ENCODE measurements around the gene RTL1. TPM values are rescaled to one million over a fixed set of nuclear protein-coding genes. Genes with fewer than 3 reads are reported as not detected.

RTL1 gene
- total RNA-seq, 1 experiment from 2014 or later = not detected

DNA sequence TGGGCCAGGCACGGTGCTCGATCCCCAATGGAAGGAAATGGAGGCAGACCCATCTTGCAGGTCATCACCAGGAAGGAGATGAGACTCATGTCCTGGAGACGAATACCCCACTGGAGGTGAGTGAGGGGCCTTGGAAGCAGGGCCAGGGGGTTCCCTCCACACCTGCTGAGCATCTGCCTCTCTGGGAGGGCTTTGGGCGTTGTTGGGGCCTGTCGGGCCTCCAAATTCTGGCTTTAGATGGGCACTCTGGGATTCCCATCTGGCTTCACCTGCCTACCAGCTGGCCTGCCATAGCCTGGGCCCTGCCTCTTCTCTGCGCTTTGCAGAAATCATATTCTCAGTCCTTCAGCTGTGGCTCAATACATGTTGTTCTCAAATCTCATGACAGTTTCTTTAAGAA is 13.9 kb downstream of the RTL1 start:
- Histone ChIP-seq H3K9ac (ENCODE audit: low read length) (no peak overlapping the region), H3K4me3 (ENCODE audit: low read length) (no peak overlapping the region), H3K4me1 (ENCODE audit: low read length) (no peaks in the 10 kb centered on the region), H4K20me1 (ENCODE audit: insufficient read depth, low read depth, low read length) (no peaks in the 10 kb centered on the region; the same call in 1 of the 2 replicates), H2AFZ (ENCODE audit: low read length) (no peak overlapping the region), H3K9me2 (replicated peaks; ENCODE audit: insufficient read depth, low read length) (no peaks in the 10 kb centered on the region), H3K36me3 (ENCODE audit: insufficient read depth, low read length) (no peaks in the 10 kb centered on the region), H3K27ac (ENCODE audit: low read length) (no peak overlapping the region), H3K9me3 (ENCODE audit: low read length) (no peaks in the 10 kb centered on the region), H3K4me2 (ENCODE audit: low read depth, low read length, poor library complexity, severe bottlenecking) (no peak overlapping the region), H3K79me2 (ENCODE audit: low read length) (no peaks in the 10 kb centered on the region), H3K27me3 (ENCODE audit: low read length) (no peaks in the 10 kb centered on the region)
- DNase-seq = no peak

DNA sequence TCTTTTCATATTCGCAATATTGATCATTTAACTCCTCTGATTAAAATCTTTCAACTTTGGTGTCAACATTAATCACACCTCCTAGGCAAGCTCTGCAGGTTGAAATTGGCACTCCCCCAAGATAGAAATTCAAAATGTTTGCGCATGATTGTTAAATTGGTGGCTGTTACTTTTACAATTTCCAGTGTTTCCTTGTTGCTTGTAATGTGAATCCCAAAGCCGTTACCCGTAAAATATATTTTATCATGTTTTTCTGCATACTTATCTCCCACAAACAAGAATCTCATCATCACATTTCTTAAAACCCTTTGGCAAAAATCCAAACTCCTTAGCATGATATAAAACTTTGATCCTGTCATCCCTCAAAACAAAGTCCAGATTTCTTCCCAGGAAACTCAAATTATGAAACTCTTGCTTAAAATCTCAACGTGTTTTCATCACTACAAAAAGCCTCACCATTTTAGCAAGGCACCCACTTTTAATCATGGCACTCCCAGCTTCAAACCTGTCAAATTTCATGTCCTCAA is 14.7 kb downstream of the RTL1 start:
- Histone ChIP-seq H3K4me3 (ENCODE audit: low read length) (no peak overlapping the region), H4K20me1 (ENCODE audit: insufficient read depth, low read depth, low read length) (no peaks in the 10 kb centered on the region; the same call in 1 of the 2 replicates), H3K4me1 (ENCODE audit: low read length) (no peaks in the 10 kb centered on the region), H3K9ac (ENCODE audit: low read length) (no peak overlapping the region), H2AFZ (ENCODE audit: low read length) (no peak overlapping the region), H3K9me3 (ENCODE audit: low read length) (no peaks in the 10 kb centered on the region), H3K79me2 (ENCODE audit: low read length) (no peaks in the 10 kb centered on the region), H3K9me2 (replicated peaks; ENCODE audit: insufficient read depth, low read length) (no peaks in the 10 kb centered on the region), H3K27ac (ENCODE audit: low read length) (no peak overlapping the region), H3K36me3 (ENCODE audit: insufficient read depth, low read length) (no peaks in the 10 kb centered on the region), H3K27me3 (ENCODE audit: low read length) (no peaks in the 10 kb centered on the region), H3K4me2 (ENCODE audit: low read depth, low read length, poor library complexity, severe bottlenecking) (no peak overlapping the region)
- no peak for DNase-seq

DNA sequence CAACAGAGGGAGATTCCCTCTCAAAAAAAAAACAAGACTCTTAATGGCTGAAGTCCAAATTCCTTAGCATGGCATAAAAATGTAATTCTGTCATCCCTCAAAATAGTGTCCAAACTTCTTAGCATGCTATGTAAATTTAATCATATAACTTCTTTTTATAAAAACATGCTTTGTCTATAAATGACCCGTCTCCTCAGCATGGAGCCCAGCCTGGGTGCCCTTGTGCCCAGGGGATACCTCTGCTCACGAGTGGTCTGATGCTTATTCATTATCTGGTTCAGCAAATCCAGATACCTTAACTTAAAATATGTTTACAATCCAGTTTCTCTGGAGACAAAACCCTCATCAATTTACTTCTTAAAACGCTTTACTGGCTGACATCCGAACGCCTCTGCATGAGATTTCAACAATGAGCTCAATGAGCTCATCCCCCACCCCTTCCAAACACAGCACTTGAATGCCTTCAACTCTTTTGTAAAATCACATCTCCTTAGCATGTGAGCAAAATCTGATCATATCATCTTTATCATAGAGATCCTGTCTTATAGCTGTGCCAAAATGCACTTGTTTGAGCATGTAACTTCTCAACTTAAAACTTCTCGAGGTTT is 15.7 kb downstream of the RTL1 start:
- no peaks in the 10 kb centered on the region for H3K9me2 ChIP-seq (replicated peaks; ENCODE audit: insufficient read depth, low read length)
- no peaks in the 10 kb centered on the region for H3K4me1 ChIP-seq (ENCODE audit: low read length)
- no peak overlapping the region for H3K27ac ChIP-seq (ENCODE audit: low read length)
- H4K20me1 ChIP-seq (ENCODE audit: insufficient read depth, low read depth, low read length) = no peaks in the 10 kb centered on the region
- no peaks in the 10 kb centered on the region for H3K27me3 ChIP-seq (ENCODE audit: low read length)
- DNase-seq = no peak
- H2AFZ ChIP-seq (ENCODE audit: low read length) = no peak overlapping the region
- H3K9me3 ChIP-seq (ENCODE audit: low read length) = no peaks in the 10 kb centered on the region
- no peaks in the 10 kb centered on the region for H3K36me3 ChIP-seq (ENCODE audit: insufficient read depth, low read length)
- H3K4me3 ChIP-seq (ENCODE audit: low read length) = no peak overlapping the region
- no peaks in the 10 kb centered on the region for H3K79me2 ChIP-seq (ENCODE audit: low read length)
- H3K4me2 ChIP-seq (ENCODE audit: low read depth, low read length, poor library complexity, severe bottlenecking) = no peak overlapping the region
- no peak overlapping the region for H3K9ac ChIP-seq (ENCODE audit: low read length)

DNA sequence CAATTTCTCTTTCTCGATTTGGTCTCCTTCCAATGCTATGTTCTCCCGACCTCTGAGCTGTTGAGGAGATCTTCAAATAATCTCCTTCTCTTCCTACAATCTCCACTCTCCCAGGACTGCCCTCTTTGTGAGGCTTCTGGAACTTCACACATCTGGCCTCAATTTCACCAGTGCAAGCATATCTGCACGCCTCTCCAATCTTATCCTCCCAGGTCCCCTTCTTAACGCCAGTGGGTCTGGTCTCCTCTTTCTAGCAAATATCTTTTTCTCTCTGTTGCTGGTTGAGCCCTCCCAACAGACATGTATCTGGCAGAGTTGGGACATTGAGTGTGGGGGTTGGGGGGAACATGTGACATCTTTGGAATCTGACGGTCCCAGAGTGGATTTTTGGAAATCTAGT is 17.9 kb downstream of the RTL1 start:
- no peaks in the 10 kb centered on the region for H3K27me3 ChIP-seq (ENCODE audit: low read length)
- no peaks in the 10 kb centered on the region for H3K9me3 ChIP-seq (ENCODE audit: low read length)
- DNase-seq = no peak
- no peak overlapping the region for H3K27ac ChIP-seq (ENCODE audit: low read length)
- no peak overlapping the region for H2AFZ ChIP-seq (ENCODE audit: low read length)
- H3K9ac ChIP-seq (ENCODE audit: low read length) = no peak overlapping the region
- H3K9me2 ChIP-seq (replicated peaks; ENCODE audit: insufficient read depth, low read length) = no peaks in the 10 kb centered on the region
- H3K4me3 ChIP-seq (ENCODE audit: low read length) = no peak overlapping the region
- no peaks in the 10 kb centered on the region for H3K36me3 ChIP-seq (ENCODE audit: insufficient read depth, low read length)
- no peaks in the 10 kb centered on the region for H3K79me2 ChIP-seq (ENCODE audit: low read length)
- H4K20me1 ChIP-seq (ENCODE audit: insufficient read depth, low read depth, low read length) = no peaks in the 10 kb centered on the region
- no peak overlapping the region for H3K4me2 ChIP-seq (ENCODE audit: low read depth, low read length, poor library complexity, severe bottlenecking)
- H3K4me1 ChIP-seq (ENCODE audit: low read length) = no peaks in the 10 kb centered on the region

DNA sequence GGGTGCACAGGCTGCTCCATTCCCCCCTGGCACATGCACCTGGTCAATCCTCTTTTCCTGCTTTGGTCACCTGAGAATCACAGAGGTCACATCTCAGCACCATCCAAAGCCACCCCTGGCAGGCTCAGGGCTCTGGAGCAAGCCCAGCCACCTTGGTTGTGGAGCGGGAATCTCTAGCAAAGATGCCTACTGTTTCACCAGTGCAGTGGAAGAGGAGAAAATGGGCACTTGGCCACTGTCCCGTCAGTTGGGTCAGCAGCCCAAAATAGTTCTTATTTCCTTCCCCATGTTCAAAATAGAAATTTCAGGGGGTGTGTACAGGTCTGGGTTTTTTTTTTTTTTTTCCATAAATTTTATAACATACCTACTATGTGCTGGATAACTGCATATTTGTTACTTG is 18.3 kb downstream of the RTL1 start:
- no peak for DNase-seq
- Histone ChIP-seq H3K27me3 (ENCODE audit: low read length) (no peaks in the 10 kb centered on the region), H3K4me2 (ENCODE audit: low read depth, low read length, poor library complexity, severe bottlenecking) (no peak overlapping the region), H3K4me1 (ENCODE audit: low read length) (no peaks in the 10 kb centered on the region), H3K79me2 (ENCODE audit: low read length) (no peaks in the 10 kb centered on the region), H3K4me3 (ENCODE audit: low read length) (no peak overlapping the region), H3K9me3 (ENCODE audit: low read length) (no peaks in the 10 kb centered on the region), H3K36me3 (ENCODE audit: insufficient read depth, low read length) (no peaks in the 10 kb centered on the region), H3K9me2 (replicated peaks; ENCODE audit: insufficient read depth, low read length) (no peaks in the 10 kb centered on the region), H3K9ac (ENCODE audit: low read length) (no peak overlapping the region), H3K27ac (ENCODE audit: low read length) (no peak overlapping the region), H2AFZ (ENCODE audit: low read length) (no peak overlapping the region), H4K20me1 (ENCODE audit: insufficient read depth, low read depth, low read length) (no peaks in the 10 kb centered on the region)

DNA sequence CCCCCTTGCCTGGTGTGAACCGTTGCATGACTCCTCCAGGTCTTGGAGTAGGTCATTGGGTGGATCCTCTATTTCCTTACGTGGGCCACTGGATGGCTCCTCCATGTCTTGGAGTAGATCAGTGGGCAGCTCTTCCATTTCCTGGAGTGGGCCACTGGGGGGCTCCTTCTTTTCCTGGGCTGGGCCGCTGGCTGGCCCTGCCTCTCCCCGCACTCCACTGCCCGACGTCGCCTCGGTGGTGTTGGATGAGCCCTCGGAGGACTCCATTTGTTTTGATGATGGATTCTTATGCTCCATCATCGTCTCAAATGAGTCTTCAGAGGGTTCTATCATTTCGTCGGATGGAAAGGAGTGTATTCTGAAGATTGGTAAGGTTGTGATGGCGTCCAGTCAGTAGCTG is 19.1 kb downstream of the RTL1 start:
- H4K20me1 ChIP-seq (ENCODE audit: insufficient read depth, low read depth, low read length) = no peaks in the 10 kb centered on the region
- no peaks in the 10 kb centered on the region for H3K27me3 ChIP-seq (ENCODE audit: low read length)
- no peak for DNase-seq
- no peak overlapping the region for H3K9ac ChIP-seq (ENCODE audit: low read length)
- H3K27ac ChIP-seq (ENCODE audit: low read length) = no peak overlapping the region
- no peaks in the 10 kb centered on the region for H3K9me3 ChIP-seq (ENCODE audit: low read length)
- no peaks in the 10 kb centered on the region for H3K36me3 ChIP-seq (ENCODE audit: insufficient read depth, low read length)
- H3K4me2 ChIP-seq (ENCODE audit: low read depth, low read length, poor library complexity, severe bottlenecking) = no peak overlapping the region
- no peaks in the 10 kb centered on the region for H3K9me2 ChIP-seq (replicated peaks; ENCODE audit: insufficient read depth, low read length)
- no peak overlapping the region for H3K4me3 ChIP-seq (ENCODE audit: low read length)
- H2AFZ ChIP-seq (ENCODE audit: low read length) = no peak overlapping the region
- no peaks in the 10 kb centered on the region for H3K4me1 ChIP-seq (ENCODE audit: low read length)
- H3K79me2 ChIP-seq (ENCODE audit: low read length) = no peaks in the 10 kb centered on the region

DNA sequence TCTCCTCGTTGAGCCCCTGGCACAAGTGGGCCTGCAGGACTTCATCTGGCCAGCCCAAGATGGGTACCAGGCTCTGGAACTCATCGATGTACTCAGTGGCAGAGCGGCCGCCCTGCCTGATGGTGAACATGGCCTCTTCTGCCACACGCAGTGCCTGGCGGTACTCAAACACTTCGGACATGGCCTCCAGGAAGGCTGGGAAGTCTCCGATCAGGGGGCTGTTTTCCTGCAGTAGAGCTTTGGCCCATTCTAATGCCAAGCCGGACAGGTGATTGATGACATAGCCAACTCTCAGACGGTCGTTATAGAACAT is 19.8 kb downstream of the RTL1 start:
- H2AFZ ChIP-seq (ENCODE audit: low read length) = no peak overlapping the region
- no peak overlapping the region for H3K27ac ChIP-seq (ENCODE audit: low read length)
- no peaks in the 10 kb centered on the region for H3K9me3 ChIP-seq (ENCODE audit: low read length)
- H3K4me2 ChIP-seq (ENCODE audit: low read depth, low read length, poor library complexity, severe bottlenecking) = no peak overlapping the region
- no peak overlapping the region for H3K9ac ChIP-seq (ENCODE audit: low read length)
- DNase-seq = no peak
- no peaks in the 10 kb centered on the region for H3K9me2 ChIP-seq (replicated peaks; ENCODE audit: insufficient read depth, low read length)
- no peak overlapping the region for H3K4me3 ChIP-seq (ENCODE audit: low read length)
- H3K79me2 ChIP-seq (ENCODE audit: low read length) = no peaks in the 10 kb centered on the region
- no peaks in the 10 kb centered on the region for H3K36me3 ChIP-seq (ENCODE audit: insufficient read depth, low read length)
- H4K20me1 ChIP-seq (ENCODE audit: insufficient read depth, low read depth, low read length) = no peaks in the 10 kb centered on the region
- H3K27me3 ChIP-seq (ENCODE audit: low read length) = no peaks in the 10 kb centered on the region
- no peaks in the 10 kb centered on the region for H3K4me1 ChIP-seq (ENCODE audit: low read length)

DNA sequence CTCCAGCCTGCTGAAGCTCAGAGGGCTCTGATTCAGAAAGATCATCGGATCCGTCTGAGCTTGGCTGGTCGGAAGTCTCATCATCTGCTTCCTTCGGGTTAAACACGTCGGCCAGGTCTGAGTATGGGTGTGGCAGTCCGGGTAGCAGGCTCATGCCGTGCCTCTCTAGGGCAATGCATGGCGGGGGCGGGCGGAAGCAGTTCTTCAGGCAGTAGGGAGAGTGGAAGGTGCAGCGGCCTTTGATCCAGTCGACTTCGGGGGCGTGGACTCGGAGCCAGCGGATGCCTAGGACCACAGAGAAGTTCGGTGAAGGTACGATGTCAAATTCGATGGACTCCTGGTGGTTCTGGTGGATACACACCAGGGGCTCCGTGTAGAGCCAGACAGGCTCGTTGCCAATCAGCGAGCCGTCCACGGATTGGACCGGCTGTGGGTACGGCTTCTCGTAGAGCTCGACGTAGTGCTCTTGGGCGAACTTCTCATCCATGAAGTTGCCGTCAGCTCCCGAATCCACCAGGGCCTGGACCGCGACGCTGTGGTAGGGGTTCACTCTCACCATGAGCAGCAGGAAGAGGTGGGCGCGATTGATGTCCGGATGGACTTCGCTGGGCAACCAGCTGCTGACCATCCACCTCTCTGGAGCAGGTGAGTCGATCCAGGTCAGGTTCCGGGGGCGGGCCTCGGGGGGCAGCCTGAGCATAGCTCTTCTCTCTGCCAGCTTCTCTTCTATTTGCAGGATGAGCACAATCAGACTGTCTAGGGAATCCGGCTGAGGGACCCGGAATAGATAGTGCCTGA is 20.3 kb downstream of the RTL1 start:
- Histone ChIP-seq H3K9me2 (replicated peaks; ENCODE audit: insufficient read depth, low read length) (no peaks in the 10 kb centered on the region), H3K4me3 (ENCODE audit: low read length) (no peak overlapping the region), H3K27me3 (ENCODE audit: low read length) (no peaks in the 10 kb centered on the region), H3K4me1 (ENCODE audit: low read length) (no peaks in the 10 kb centered on the region), H3K27ac (ENCODE audit: low read length) (no peak overlapping the region), H3K4me2 (ENCODE audit: low read depth, low read length, poor library complexity, severe bottlenecking) (no peak overlapping the region), H3K79me2 (ENCODE audit: low read length) (no peaks in the 10 kb centered on the region), H3K9me3 (ENCODE audit: low read length) (no peaks in the 10 kb centered on the region), H3K9ac (ENCODE audit: low read length) (no peak overlapping the region), H2AFZ (ENCODE audit: low read length) (no peak overlapping the region), H3K36me3 (ENCODE audit: insufficient read depth, low read length) (no peaks in the 10 kb centered on the region), H4K20me1 (ENCODE audit: insufficient read depth, low read depth, low read length) (no peaks in the 10 kb centered on the region)
- DNase-seq = no peak
